ENCODE measurements around the gene OR4K5. TPM values are rescaled to one million over a fixed set of nuclear protein-coding genes. Genes with fewer than 3 reads are reported as not detected.

Gene OR4K5
- total RNA-seq, 1 donor from 2014 or later, result not detected

DNA sequence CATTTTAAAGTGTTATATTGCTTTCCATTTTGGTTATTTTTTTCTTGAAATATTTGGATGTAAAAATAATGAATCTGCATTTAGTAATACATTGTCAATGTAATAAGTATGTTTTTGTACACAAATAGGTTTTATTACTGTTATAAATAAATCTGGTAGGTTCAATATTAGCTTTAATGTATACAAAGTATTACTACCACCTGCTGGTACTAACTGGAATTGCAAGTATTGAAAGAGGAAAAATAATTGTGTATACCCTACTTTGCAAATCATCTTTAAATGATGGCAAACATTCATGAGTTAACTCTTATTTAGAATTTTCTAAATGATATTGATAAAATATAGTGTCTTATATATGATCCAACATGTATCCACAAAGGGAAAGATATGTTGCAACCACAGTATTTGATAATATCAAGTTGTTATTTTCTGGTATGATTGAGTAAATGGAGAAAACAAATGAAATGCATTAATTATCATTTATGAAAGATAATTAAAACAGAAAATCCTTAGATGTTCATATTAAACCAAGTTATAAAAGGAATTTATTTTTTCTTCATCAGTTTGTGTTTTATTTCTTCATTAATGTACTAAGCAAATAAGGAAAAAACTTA, 42.3 kb upstream of the OR4K5 start:
- Mint-ChIP-seq H3K4me1 (ENCODE audit: low read depth, unreplicated experiment) (no peaks in the 10 kb centered on the region), H3K36me3 (ENCODE audit: low read depth, unreplicated experiment) (no peaks in the 10 kb centered on the region), H3K4me3 (ENCODE audit: unreplicated experiment) (no peak overlapping the region), H3K27ac (ENCODE audit: unreplicated experiment) (no peak overlapping the region), H3K9me3 (ENCODE audit: unreplicated experiment) (no peaks in the 10 kb centered on the region), H3K27me3 (ENCODE audit: low read depth, unreplicated experiment) (no peaks in the 10 kb centered on the region)
- Histone ChIP-seq H3K79me2 (ENCODE audit: insufficient read depth, low read length) (no peaks in the 10 kb centered on the region), H3K9me3 (ENCODE audit: insufficient read depth, low read depth, low read length) (peaks cover 7% of the 10 kb centered on the region), H3K4me2 (ENCODE audit: low read length) (no peak overlapping the region), H4K20me1 (ENCODE audit: insufficient read depth, low read length) (no peaks in the 10 kb centered on the region), H2AFZ (ENCODE audit: low read depth, low read length) (no peak overlapping the region), H3K36me3 (ENCODE audit: insufficient read depth, low read length) (no peaks in the 10 kb centered on the region), H3K9ac (ENCODE audit: low read length) (no peak overlapping the region), H3K4me3 (ENCODE audit: insufficient read depth, low read depth, low read length) (no peak overlapping the region), H3K27ac (ENCODE audit: low read depth, low read length) (no peak overlapping the region), H3K27me3 (ENCODE audit: insufficient read depth, low read length) (no peaks in the 10 kb centered on the region), H3K4me1 (ENCODE audit: insufficient read depth, low read length) (no peaks in the 10 kb centered on the region)
- FAIRE-seq (no peak), DNase-seq (ENCODE audit: low read depth) (no peak)
- TF ChIP-seq EZH2 (IDR thresholded peaks at IDR 0.05; ENCODE audit: insufficient read depth, low read length) (no peak), CTCF (IDR thresholded peaks at IDR 0.05; ENCODE audit: insufficient read depth, low read depth, low read length) (peak; percentile 26)

DNA sequence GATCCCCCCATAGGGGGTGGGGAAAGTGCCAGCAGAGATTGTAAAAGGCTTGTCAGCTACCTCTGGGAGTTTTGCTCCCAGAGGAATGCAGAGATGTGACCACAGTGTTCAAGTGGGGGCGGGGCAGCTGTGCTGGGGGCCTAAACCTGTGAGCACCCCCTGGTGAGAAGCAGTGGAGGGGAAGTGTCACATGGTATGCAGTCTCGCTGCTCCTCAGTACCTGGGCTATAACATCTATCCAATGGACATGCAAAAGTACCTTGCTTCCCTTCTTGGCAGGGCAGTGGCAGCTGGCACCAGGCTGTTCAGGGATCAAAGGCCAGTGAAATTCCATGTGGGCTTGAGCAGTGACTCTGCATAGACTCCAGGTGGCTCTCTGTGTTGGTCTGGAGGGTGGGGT, 25.1 kb upstream of the OR4K5 start:
- DNase-seq (ENCODE audit: low read depth) (no peak), FAIRE-seq (no peak)
- Histone ChIP-seq H3K4me3 (ENCODE audit: insufficient read depth, low read depth, low read length) (no peak overlapping the region), H3K79me2 (ENCODE audit: insufficient read depth, low read length) (no peaks in the 10 kb centered on the region), H3K4me2 (ENCODE audit: low read length) (no peak overlapping the region), H3K9ac (ENCODE audit: low read length) (no peak overlapping the region), H3K27ac (ENCODE audit: low read depth, low read length) (no peak overlapping the region), H3K4me1 (ENCODE audit: insufficient read depth, low read length) (no peaks in the 10 kb centered on the region), H3K36me3 (ENCODE audit: insufficient read depth, low read length) (no peaks in the 10 kb centered on the region), H3K9me3 (ENCODE audit: insufficient read depth, low read depth, low read length) (peaks cover 24% of the 10 kb centered on the region), H3K27me3 (ENCODE audit: insufficient read depth, low read length) (no peaks in the 10 kb centered on the region), H4K20me1 (ENCODE audit: insufficient read depth, low read length) (no peaks in the 10 kb centered on the region), H2AFZ (ENCODE audit: low read depth, low read length) (no peak overlapping the region)
- Mint-ChIP-seq H3K36me3 (ENCODE audit: low read depth, unreplicated experiment) (no peaks in the 10 kb centered on the region), H3K9me3 (ENCODE audit: unreplicated experiment) (peaks cover 16% of the 10 kb centered on the region), H3K27ac (ENCODE audit: unreplicated experiment) (no peak overlapping the region), H3K4me3 (ENCODE audit: unreplicated experiment) (no peak overlapping the region), H3K27me3 (ENCODE audit: low read depth, unreplicated experiment) (no peaks in the 10 kb centered on the region), H3K4me1 (ENCODE audit: low read depth, unreplicated experiment) (no peaks in the 10 kb centered on the region)
- TF ChIP-seq CTCF (IDR thresholded peaks at IDR 0.05; ENCODE audit: insufficient read depth, low read depth, low read length) (no peak), EZH2 (IDR thresholded peaks at IDR 0.05; ENCODE audit: insufficient read depth, low read length) (no peak)

GRCh38 chr14:19900999-19901398, 19.4 kb upstream of the OR4K5 start:
- Histone ChIP-seq H3K27me3 (ENCODE audit: insufficient read depth, low read length) (no peaks in the 10 kb centered on the region), H3K4me2 (ENCODE audit: low read length) (no peak overlapping the region), H3K9me3 (ENCODE audit: insufficient read depth, low read depth, low read length) (peaks cover 17% of the 10 kb centered on the region), H3K79me2 (ENCODE audit: insufficient read depth, low read length) (no peaks in the 10 kb centered on the region), H4K20me1 (ENCODE audit: insufficient read depth, low read length) (no peaks in the 10 kb centered on the region), H3K27ac (ENCODE audit: low read depth, low read length) (no peak overlapping the region), H3K4me3 (ENCODE audit: insufficient read depth, low read depth, low read length) (no peak overlapping the region), H3K9ac (ENCODE audit: low read length) (no peak overlapping the region), H2AFZ (ENCODE audit: low read depth, low read length) (no peak overlapping the region), H3K36me3 (ENCODE audit: insufficient read depth, low read length) (no peaks in the 10 kb centered on the region), H3K4me1 (ENCODE audit: insufficient read depth, low read length) (no peaks in the 10 kb centered on the region)
- Mint-ChIP-seq H3K9me3 (ENCODE audit: unreplicated experiment) (no peaks in the 10 kb centered on the region), H3K27me3 (ENCODE audit: low read depth, unreplicated experiment) (no peaks in the 10 kb centered on the region), H3K36me3 (ENCODE audit: low read depth, unreplicated experiment) (no peaks in the 10 kb centered on the region), H3K4me1 (ENCODE audit: low read depth, unreplicated experiment) (no peaks in the 10 kb centered on the region), H3K4me3 (ENCODE audit: unreplicated experiment) (no peak overlapping the region), H3K27ac (ENCODE audit: unreplicated experiment) (no peak overlapping the region)
- no peak for TF ChIP-seq CTCF (IDR thresholded peaks at IDR 0.05; ENCODE audit: insufficient read depth, low read depth, low read length)
- TF ChIP-seq EZH2 (IDR thresholded peaks at IDR 0.05; ENCODE audit: insufficient read depth, low read length), result no peak
- FAIRE-seq (no peak), DNase-seq (ENCODE audit: low read depth) (no peak)

Measured in astrocyte (in vitro differentiated cells and primary cell).